HG03108 (cell line): Measurements from ENCODE around the gene CSNK1G1.
A peak's percentile ranks its signal among the peaks of the same experiment; 100 is the strongest.
"Not testable (repeated sequence)": the region's sequence is repeated elsewhere in the genome, so short reads cannot be mapped to it uniquely, and the experiment has no call there.

Experiments
- ATAC-seq: cut with Tn5 transposase; IDR thresholded peaks from one replicate; pipeline ENCODE4 v1.9.1; 2021; ENCODE audit warnings: moderate library complexity; ENCODE audit not compliant: unreplicated experiment

The CSNK1G1 gene

GRCh38 chr15:64355944-64356709 is at the start of gene CSNK1G1:
Gene CSNK1G1 (minus strand): TSS chr15:64356173. CDS start chr15:64300499, 55,674 bp downstream.
- peak; percentile 96 for ATAC-seq

- ATAC-seq: no peak
These were observed 44.6 kb upstream of the CSNK1G1 start for GRCh38 chr15:64400583-64400982.

- ATAC-seq: no peak
These were observed 42.6 kb upstream of the CSNK1G1 start for GRCh38 chr15:64398575-64398974.

- ATAC-seq: no peak
These were observed 40.8 kb upstream of the CSNK1G1 start for GRCh38 chr15:64396789-64397188.

GRCh38 chr15:64392471-64392870 is 36.5 kb upstream of the CSNK1G1 start:
- not testable (repeated sequence) for ATAC-seq

- no peak for ATAC-seq
These were observed 33.1 kb upstream of the CSNK1G1 start for GRCh38 chr15:64389036-64389435.

GRCh38 chr15:64387562-64388168 is 31.7 kb upstream of the CSNK1G1 start, which contains the start of gene TRIP4:
Gene TRIP4 (plus strand): TSS chr15:64387836. CDS start chr15:64387864, 28 bp downstream.
- peak; percentile 99 for ATAC-seq

- no peak for ATAC-seq
These were observed 30.3 kb upstream of the CSNK1G1 start for GRCh38 chr15:64386291-64386690.

GRCh38 chr15:64383760-64384159 is 27.8 kb upstream of the CSNK1G1 start:
- ATAC-seq: no peak

- peak; percentile 96 for ATAC-seq
These were observed 25.2 kb upstream of the CSNK1G1 start, which contains the start of gene PCLAF for GRCh38 chr15:64381000-64381751. Gene PCLAF (minus strand): TSS chr15:64381441. CDS start chr15:64381371, 70 bp downstream.

GRCh38 chr15:64380130-64380870 is 24.3 kb upstream of the CSNK1G1 start:
- ATAC-seq: not testable (repeated sequence)

GRCh38 chr15:64379216-64379960 is 23.4 kb upstream of the CSNK1G1 start:
- ATAC-seq: no peak

- no peak for ATAC-seq
These were observed 17.4 kb upstream of the CSNK1G1 start for GRCh38 chr15:64373360-64373759.

- not testable (repeated sequence) for ATAC-seq
These were observed 15.4 kb upstream of the CSNK1G1 start for GRCh38 chr15:64371383-64371782.

- ATAC-seq: no peak
These were observed 13.2 kb upstream of the CSNK1G1 start for GRCh38 chr15:64369078-64369607.

- no peak for ATAC-seq
These were observed 5.3 kb upstream of the CSNK1G1 start for GRCh38 chr15:64361259-64361658.

- no peak for ATAC-seq
These were observed 702 bp upstream of the CSNK1G1 start for GRCh38 chr15:64356710-64357040.

GRCh38 chr15:64355348-64355943 is 527 bp downstream of the CSNK1G1 start:
- no peak for ATAC-seq

- no peak for ATAC-seq
These were observed 1.2 kb downstream of the CSNK1G1 start for GRCh38 chr15:64354688-64355344.
